GM19463 (cell line): ENCODE results near the gene INTS4.
"Not testable (repeated sequence)": the region's sequence is repeated elsewhere in the genome, so short reads cannot be mapped to it uniquely, and the experiment has no call there.

ENCODE experiments used
- ATAC-seq: cut with Tn5 transposase; IDR thresholded peaks from one replicate; pipeline ENCODE4 v1.9.1; 2021; ENCODE audit warnings: mild to moderate bottlenecking, moderate library complexity; ENCODE audit not compliant: unreplicated experiment

Gene INTS4

GRCh38 chr11:78025378-78025777 lies 30.9 kb upstream of the INTS4 start:
- no peak for ATAC-seq

- ATAC-seq = no peak
Observed at GRCh38 chr11:78023426-78023825, 29.0 kb upstream of the INTS4 start.

GRCh38 chr11:78022397-78023396 lies 28.2 kb upstream of the INTS4 start, which contains the start of gene KCTD14:
TSS of gene KCTD14 (minus strand) at chr11:78023276. CDS start at chr11:78023249, 27 bp downstream.
- peak; percentile 71 for ATAC-seq

- no peak for ATAC-seq
Observed at GRCh38 chr11:78021611-78022010, 27.1 kb upstream of the INTS4 start.

- no peak for ATAC-seq
Observed at GRCh38 chr11:78020246-78020645, 25.8 kb upstream of the INTS4 start.

GRCh38 chr11:78019808-78020207 lies 25.3 kb upstream of the INTS4 start:
- no peak for ATAC-seq

- no peak for ATAC-seq
Observed at GRCh38 chr11:78015878-78016277, 21.4 kb upstream of the INTS4 start.

GRCh38 chr11:78014937-78015520 lies 20.6 kb upstream of the INTS4 start:
- not testable (repeated sequence) for ATAC-seq

- ATAC-seq = no peak
Observed at GRCh38 chr11:78011301-78011700, 16.8 kb upstream of the INTS4 start.

DNA sequence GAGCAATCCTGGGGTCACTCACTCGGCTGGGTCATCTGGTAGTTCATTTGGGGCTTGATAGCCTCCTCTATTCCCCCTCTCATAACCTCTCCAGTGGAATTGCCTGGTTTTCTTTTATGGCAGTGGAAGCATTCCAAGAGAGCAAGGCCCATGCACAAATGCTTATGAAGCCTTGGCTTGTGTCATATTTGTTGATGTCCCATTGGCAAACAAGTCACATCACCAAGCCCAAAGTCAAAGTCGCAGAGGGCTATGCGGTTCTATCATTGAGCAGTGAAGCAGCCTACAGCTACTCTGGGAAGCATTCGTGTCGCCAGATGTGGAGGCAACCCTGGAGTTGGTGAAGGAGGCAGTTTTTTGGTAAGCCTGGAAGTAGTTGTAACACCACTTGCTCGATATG lies 16.3 kb upstream of the INTS4 start:
- ATAC-seq = no peak

DNA sequence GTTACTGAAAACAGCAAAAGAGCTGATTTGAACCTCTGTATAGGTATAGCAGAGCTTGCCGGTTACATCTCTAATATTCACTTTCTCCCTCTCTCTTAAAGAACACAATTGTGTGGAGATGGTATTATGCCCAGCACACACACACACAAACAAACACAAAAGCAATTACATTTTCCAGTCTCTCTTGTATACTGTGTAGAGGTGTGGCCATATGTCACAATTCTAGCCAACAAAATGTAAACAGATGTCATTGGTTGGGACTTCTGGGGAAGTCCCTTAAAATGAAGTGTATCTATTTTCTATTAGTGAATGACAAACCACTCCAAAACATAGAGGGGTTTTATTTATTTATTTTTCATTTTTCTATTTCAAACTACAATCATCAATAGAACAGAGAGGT lies 15.8 kb upstream of the INTS4 start:
- no peak for ATAC-seq

GRCh38 chr11:78009062-78009461 lies 14.6 kb upstream of the INTS4 start:
- ATAC-seq = no peak

DNA sequence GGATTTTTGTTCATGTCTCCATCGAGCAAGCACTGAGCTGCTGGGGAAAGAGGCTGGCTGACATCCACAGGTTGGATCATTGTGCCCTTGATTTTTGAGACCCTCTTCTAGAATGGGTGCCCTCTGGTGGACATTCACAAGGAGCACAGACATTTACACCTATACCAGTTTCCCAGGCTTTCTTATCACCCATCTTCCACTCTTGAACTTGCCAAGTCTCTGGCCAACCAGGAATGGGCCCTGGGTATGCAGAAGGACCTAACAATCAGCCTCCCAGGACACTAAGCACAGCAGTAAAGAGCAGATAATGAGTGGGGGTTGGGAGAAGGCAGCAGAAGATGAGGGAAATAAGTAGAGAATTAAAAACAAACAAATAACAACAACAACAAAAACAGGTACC lies 5.7 kb upstream of the INTS4 start:
- no peak for ATAC-seq

DNA sequence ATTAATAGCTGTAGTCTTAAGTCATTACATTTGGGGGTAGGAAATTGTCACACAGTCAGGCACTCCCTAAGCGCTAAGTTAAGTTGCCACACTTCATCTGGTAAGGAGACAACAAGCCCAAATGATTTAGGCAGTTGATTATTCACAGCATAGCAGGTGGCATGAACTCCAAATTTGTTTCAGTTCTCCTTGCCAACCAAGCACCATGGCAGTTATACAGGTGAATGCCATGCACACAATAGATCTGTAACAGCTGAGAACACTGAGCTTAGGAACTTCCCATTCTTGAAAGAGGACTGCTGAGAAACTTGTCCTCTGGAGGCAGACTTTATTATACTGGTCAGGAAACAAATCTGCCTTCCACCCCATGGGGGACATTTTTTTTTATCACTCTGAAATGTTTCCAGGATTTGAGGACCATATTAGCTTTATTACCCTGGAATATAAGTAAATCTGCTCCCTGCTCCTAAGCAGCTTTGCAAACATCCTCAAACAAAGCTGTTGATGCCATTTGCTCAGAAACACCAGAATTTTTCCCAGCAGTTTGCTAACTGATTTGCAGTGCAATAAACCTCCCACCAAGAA lies 5.1 kb upstream of the INTS4 start:
- no peak for ATAC-seq

DNA sequence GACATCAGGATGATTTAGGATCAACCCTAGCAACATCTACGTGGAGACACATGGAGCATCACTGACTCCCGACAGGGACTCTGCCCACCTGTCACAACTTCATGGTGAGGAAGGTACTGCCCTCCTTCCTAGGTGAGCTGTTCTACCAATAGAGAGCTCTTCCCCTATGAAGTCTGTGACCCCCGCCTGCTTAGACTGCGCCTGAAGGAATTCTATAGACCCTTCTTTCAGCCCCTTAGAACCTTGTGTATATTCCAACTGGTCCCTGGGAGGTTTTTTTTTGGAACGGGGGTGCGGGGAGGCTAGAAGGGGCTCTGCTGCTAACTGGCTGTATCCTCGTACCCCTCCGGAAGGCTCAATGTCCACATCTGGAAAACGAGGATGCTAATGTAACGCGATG lies 566 bp downstream of the INTS4 start:
- no peak for ATAC-seq

DNA sequence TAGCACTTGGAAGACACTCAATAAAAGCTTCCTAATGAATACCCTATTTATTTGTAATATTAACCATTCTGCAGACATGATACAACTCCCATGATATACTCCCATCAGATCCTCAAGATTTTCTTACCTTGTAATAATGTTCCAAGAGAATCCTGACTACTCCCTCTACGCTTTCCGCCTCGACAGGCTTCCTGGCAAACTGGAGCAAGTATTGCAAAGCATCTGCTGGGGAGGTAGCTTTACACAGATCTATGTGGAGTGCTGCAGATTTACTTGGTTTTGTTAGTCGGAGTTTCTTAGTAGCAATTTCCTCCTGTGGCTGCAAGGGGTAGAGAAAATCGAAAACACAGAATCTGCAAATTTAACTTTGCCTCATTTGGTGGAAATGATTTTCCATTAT lies 3.5 kb downstream of the INTS4 start:
- no peak for ATAC-seq

DNA sequence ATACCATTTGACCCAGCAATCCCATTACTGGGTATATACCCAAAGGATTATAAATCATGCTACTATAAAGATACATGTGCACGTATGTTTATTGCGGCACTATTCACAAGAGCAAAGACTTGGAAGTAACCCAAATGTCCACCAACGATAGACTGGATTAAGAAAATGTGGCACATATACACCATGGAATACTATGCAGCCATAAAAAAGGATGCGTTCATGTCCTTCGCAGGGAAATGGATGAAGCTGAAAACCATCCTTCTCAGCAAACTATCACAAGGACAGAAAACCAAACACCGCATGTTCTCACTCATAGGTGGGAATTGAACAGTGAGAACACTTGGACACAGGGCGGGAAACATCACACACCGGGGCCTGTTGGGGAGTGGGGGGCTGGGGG lies 8.0 kb downstream of the INTS4 start:
- ATAC-seq = not testable (repeated sequence)

DNA sequence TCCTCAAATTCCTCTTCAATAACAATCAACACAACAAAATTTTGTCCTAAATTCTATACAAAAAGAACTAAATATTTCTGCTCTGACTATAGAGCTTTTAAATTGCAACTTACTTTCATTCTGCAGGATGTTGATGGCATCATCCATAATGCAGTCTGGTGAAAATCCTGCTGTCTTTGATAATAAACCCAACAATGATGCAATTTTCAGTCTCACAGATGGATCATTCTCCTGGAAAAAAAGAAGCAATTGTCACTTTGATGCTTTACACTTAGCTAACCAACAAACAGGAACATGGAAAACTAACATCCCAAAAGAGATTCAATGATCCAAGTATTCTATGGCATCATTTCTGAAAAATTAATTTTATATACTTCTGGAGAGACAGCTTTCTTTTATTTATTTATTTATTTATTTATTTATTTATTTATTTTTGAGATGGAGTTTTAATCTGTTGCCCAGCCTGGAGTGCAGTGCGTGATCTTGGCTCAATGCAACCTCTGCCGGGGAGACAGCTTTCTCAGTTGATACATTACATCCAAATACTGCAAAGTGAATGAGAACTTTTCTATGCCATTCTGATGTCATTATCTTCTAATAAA lies 13.0 kb downstream of the INTS4 start:
- no peak for ATAC-seq

GRCh38 chr11:77968337-77968736 lies 26.1 kb downstream of the INTS4 start:
- ATAC-seq = peak; percentile 81

DNA sequence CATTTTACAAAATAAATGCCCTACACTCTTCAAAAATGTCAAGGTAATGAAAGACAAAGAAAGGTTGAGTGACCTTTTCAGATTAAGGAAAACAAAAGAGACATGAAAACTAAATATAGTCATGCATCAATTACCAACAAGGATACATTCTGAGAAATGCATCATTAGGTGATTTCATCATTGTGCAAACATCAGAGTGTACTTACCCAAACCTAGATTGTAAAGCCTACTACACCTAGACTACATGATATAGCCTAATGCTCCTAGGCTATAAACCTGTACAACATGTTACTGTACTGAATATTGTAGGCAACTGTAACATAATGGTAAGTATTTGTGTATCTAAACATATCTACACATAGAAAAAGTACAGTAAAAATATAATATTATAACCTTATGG lies 26.7 kb downstream of the INTS4 start:
- no peak for ATAC-seq

- ATAC-seq = no peak
Observed at GRCh38 chr11:77967121-77967520, 27.3 kb downstream of the INTS4 start.
